Endothelial cell of umbilical vein (primary cell): ENCODE results near the gene NHERF2.

ENCODE experiments used
- CTCF ChIP-seq, 2 donors: IDR thresholded peaks; 1 replicate in 1 of 2; 2 replicates in 1 of 2; pipeline ENCODE4 v1.5.1; 2011; ENCODE audit warnings: low read length in 2 of 2, mild to moderate bottlenecking in 2 of 2, moderate library complexity in 2 of 2, control low read depth in 1 of 2, inconsistent platforms in 1 of 2, low read depth in 1 of 2; ENCODE audit not compliant: insufficient read depth in 1 of 2; ENCODE audit errors: extremely low read depth in 1 of 2
- JUN ChIP-seq: IDR thresholded peaks from 2 replicates; pipeline ENCODE4 v1.6.1; 2011; ENCODE audit warnings: borderline replicate concordance, low read depth; ENCODE audit not compliant: insufficient read length, insufficient read depth

GRCh38 chr16:2043667-2044451 lies 17.2 kb downstream of the NHERF2 start:
- TF ChIP-seq CTCF (IDR thresholded peaks at IDR 0.05; ENCODE audit: extremely low read depth in 1 of 2, insufficient read depth in 1 of 2, low read depth in 1 of 2, low read length in 2 of 2) (no peak), JUN (no peak)
